Measurements from ENCODE around the gene MOGAT3. TPM values are rescaled to one million over a fixed set of nuclear protein-coding genes. Genes with fewer than 3 reads are reported as not detected.

The MOGAT3 gene
- not detected for total RNA-seq

- no peak within 1 kb of the TSS for H3K27ac ChIP-seq
- no peaks in the 10 kb centered on the region for H3K9me3 ChIP-seq
- TF ChIP-seq POLR2A (IDR thresholded peaks at IDR 0.05): no peak
- no peak for TF ChIP-seq CTCF (IDR thresholded peaks at IDR 0.05)
- H3K36me3 ChIP-seq: no peaks in the 10 kb centered on the region
- intact Hi-C loops (cut with DNase I; ENCODE audit: low total_unique reads): no loop called here
- no peak for DNase-seq
- H3K27me3 ChIP-seq: peaks cover 0 to 12% of the 10 kb centered on the region in 2 donors
- H3K4me1 ChIP-seq: peaks cover 0 to 4% of the 10 kb centered on the region in 2 donors
- no peak within 1 kb of the TSS for H3K4me3 ChIP-seq
Observed at GRCh38 chr7:101200862-101201599, at the start of gene MOGAT3. Gene MOGAT3, minus strand, starts transcription at chr7:101201036. Its CDS starts 182 bp downstream, at chr7:101200854.

- Histone ChIP-seq H3K36me3 (no peaks in the 10 kb centered on the region), H3K9me3 (no peaks in the 10 kb centered on the region), H3K27me3 (no peaks in the 10 kb centered on the region), H3K4me3 (no peak overlapping the region), H3K4me1 (peaks cover 6 to 14% of the 10 kb centered on the region in 2 donors), H3K27ac (no peak overlapping the region)
- no peak for TF ChIP-seq POLR2A (IDR thresholded peaks at IDR 0.05)
- no peak for TF ChIP-seq CTCF (IDR thresholded peaks at IDR 0.05)
- no peak for DNase-seq
- intact Hi-C loops (cut with DNase I; ENCODE audit: low total_unique reads): no loop called here
Observed at GRCh38 chr7:101250324-101250723, 49.5 kb upstream of the MOGAT3 start.

- Histone ChIP-seq H3K9me3 (no peaks in the 10 kb centered on the region), H3K4me1 (peaks cover 13 to 16% of the 10 kb centered on the region in 2 donors), H3K27me3 (no peaks in the 10 kb centered on the region), H3K27ac (no peak overlapping the region), H3K4me3 (no peak overlapping the region), H3K36me3 (no peaks in the 10 kb centered on the region)
- TF ChIP-seq CTCF (IDR thresholded peaks at IDR 0.05) (no peak), POLR2A (IDR thresholded peaks at IDR 0.05) (no peak)
- no peak for DNase-seq
- intact Hi-C loops (cut with DNase I; ENCODE audit: low total_unique reads): no loop called here
Observed at GRCh38 chr7:101248276-101248675, 47.4 kb upstream of the MOGAT3 start.

GRCh38 chr7:101245147-101245668 lies 44.4 kb upstream of the MOGAT3 start:
- H3K4me3 ChIP-seq: peak overlapping the region; percentile 85 to 92
- intact Hi-C loops (cut with DNase I; ENCODE audit: low total_unique reads): no loop called here

More at GRCh38 chr7:101245147-101245668, 44.4 kb upstream of the MOGAT3 start:
- Histone ChIP-seq H3K36me3 (no peaks in the 10 kb centered on the region), H3K9me3 (no peaks in the 10 kb centered on the region), H3K27ac (peak overlapping the region; percentile 98 to 99), H3K27me3 (no peaks in the 10 kb centered on the region), H3K4me1 (peaks cover 7 to 11% of the 10 kb centered on the region in 2 donors)
- peak in 1 of 4 experiments; percentile 9 for TF ChIP-seq CTCF (IDR thresholded peaks at IDR 0.05)
- TF ChIP-seq POLR2A (IDR thresholded peaks at IDR 0.05): no peak
- no peak for DNase-seq

All from uterus (tissue), 4 donors.